Cardiac muscle cell (in vitro differentiated cells and primary cell): ENCODE data around the gene AKIP1. TPM values are rescaled to one million over a fixed set of nuclear protein-coding genes. Genes with fewer than 3 reads are reported as not detected.

Experiments
- DNase-seq, 2 donors: peaks; one replicate each; pipeline versions ENCODE4 v3.0.0 to v3.0.0-alpha.2; 2010 to 2017; ENCODE audit warnings: low read depth in 1 of 2, low spot score in 1 of 2
- H3K27ac ChIP-seq: fragments of 200-600 bp; sonication (generic); 2 replicates; pipeline ENCODE4 v1.5.1; 2016
- H3K27me3 ChIP-seq: fragments of 200-600 bp; sonication (generic); 2 replicates; pipeline ENCODE4 v1.6.0; 2016; ENCODE audit warnings: control low read depth
- H3K36me3 ChIP-seq: fragments of 200-600 bp; sonication (generic); 2 replicates; pipeline ENCODE4 v1.5.1; 2016; ENCODE audit warnings: control low read depth
- H3K4me1 ChIP-seq: fragments of 200-600 bp; sonication (generic); 2 replicates; pipeline ENCODE4 v1.8.1; 2017; ENCODE audit warnings: low read depth, mild to moderate bottlenecking, mixed run types
- H3K4me3 ChIP-seq: fragments of 200-600 bp; sonication (generic); 2 replicates; pipeline ENCODE4 v1.5.1; 2016; ENCODE audit warnings: mild to moderate bottlenecking
- H3K9me3 ChIP-seq: fragments of 200-600 bp; sonication (generic); 2 replicates; pipeline ENCODE4 v1.5.1; 2017; ENCODE audit warnings: low read depth, mild to moderate bottlenecking, control low read depth
- CTCF ChIP-seq: IDR thresholded peaks from 2 replicates; pipeline ENCODE4 v1.5.1; 2012; ENCODE audit warnings: low read depth, mild to moderate bottlenecking, low read length
- polyA plus RNA-seq: library from polyadenylated mRNA; unstranded; fragments of >200 nt; fragmentation: Nextera tagmentation; extraction: Ambion mirVana; gene quantifications from 2 replicates; pipeline ENCODE4 v1.2.1, GENCODE V29; 2016
- total RNA-seq: library from RNA; depleted of rRNA; stranded (reverse); fragments of >200 nt; gene quantifications from 2 replicates; pipeline ENCODE4 v1.2.3, GENCODE V29; 2016

Gene AKIP1
- total and polyA plus RNA-seq, 2 experiments from 2014 or later = 26.2 to 51.1 TPM

GRCh38 chr11:8910649-8911026 lies 351 bp upstream of the AKIP1 start:
- Histone ChIP-seq H3K4me3 (peak overlapping the region; percentile 40), H3K9me3 (no peaks in the 10 kb centered on the region), H3K27me3 (no peaks in the 10 kb centered on the region), H3K4me1 (peaks cover 10% of the 10 kb centered on the region), H3K36me3 (no peaks in the 10 kb centered on the region), H3K27ac (no peak overlapping the region)
- no peak for TF ChIP-seq CTCF
- DNase-seq = no peak

GRCh38 chr11:8913961-8914660 lies 3.1 kb downstream of the AKIP1 start:
- Histone ChIP-seq H3K36me3 (peaks cover 9% of the 10 kb centered on the region), H3K4me3 (no peak overlapping the region), H3K9me3 (no peaks in the 10 kb centered on the region), H3K4me1 (peaks cover 15% of the 10 kb centered on the region), H3K27ac (peak overlapping the region; percentile 19), H3K27me3 (no peaks in the 10 kb centered on the region)
- DNase-seq = peak; percentile 59 to 68
- peak; percentile 74 for TF ChIP-seq CTCF

GRCh38 chr11:8914661-8915018 lies 3.7 kb downstream of the AKIP1 start:
- no peak for DNase-seq
- Histone ChIP-seq H3K27me3 (no peaks in the 10 kb centered on the region), H3K36me3 (peaks cover 9% of the 10 kb centered on the region), H3K4me3 (no peak overlapping the region), H3K4me1 (peaks cover 15% of the 10 kb centered on the region), H3K9me3 (no peaks in the 10 kb centered on the region), H3K27ac (no peak overlapping the region)
- TF ChIP-seq CTCF = no peak

GRCh38 chr11:8917157-8917825 lies 6.3 kb downstream of the AKIP1 start:
- H3K27me3 ChIP-seq = no peaks in the 10 kb centered on the region
- no peaks in the 10 kb centered on the region for H3K9me3 ChIP-seq
- peak; percentile 10 for TF ChIP-seq CTCF
- peak overlapping the region; percentile 79 for H3K27ac ChIP-seq
- peaks cover 12% of the 10 kb centered on the region for H3K4me1 ChIP-seq
- no peak overlapping the region for H3K4me3 ChIP-seq
- peak; percentile 56 to 94 for DNase-seq
- peaks cover 23% of the 10 kb centered on the region for H3K36me3 ChIP-seq

- Histone ChIP-seq H3K27me3 (no peaks in the 10 kb centered on the region), H3K4me3 (no peak overlapping the region), H3K9me3 (no peaks in the 10 kb centered on the region), H3K36me3 (peaks cover 19% of the 10 kb centered on the region), H3K4me1 (no peaks in the 10 kb centered on the region), H3K27ac (no peak overlapping the region)
- DNase-seq = no peak
- TF ChIP-seq CTCF = no peak
Measured at GRCh38 chr11:8922691-8923090, 11.7 kb downstream of the AKIP1 start.
